ENCODE measurements around the gene IRAK3. TPM values are rescaled to one million over a fixed set of nuclear protein-coding genes. Genes with fewer than 3 reads are reported as not detected.

Gene IRAK3
- total RNA-seq, 4 donors from 2014 or later, result 4.3 to 7.8 (median 5.4) TPM

GRCh38 chr12:66247741-66248140 lies 58.7 kb downstream of the IRAK3 start:
- ATAC-seq (no peak), DNase-seq (no peak)
- Histone ChIP-seq H3K9me3 (no peaks in the 10 kb centered on the region), H3K4me3 (no peak overlapping the region), H3K4me1 (no peaks in the 10 kb centered on the region), H3K27me3 (no peaks in the 10 kb centered on the region), H3K36me3 (no peaks in the 10 kb centered on the region), H3K27ac (no peak overlapping the region)
- in situ Hi-C loops (cut with MboI; ENCODE audit: low sequenced_read_pairs in 4 of 4), result no loop called here
- intact Hi-C loops (cut with DNase I; ENCODE audit: low total_unique reads), result no loop called here
- TF ChIP-seq CTCF (IDR thresholded peaks at IDR 0.05 in 4 of 5, conservative IDR thresholded peaks at IDR 0.05 in 1 of 5), result no peak
- TF ChIP-seq POLR2A (IDR thresholded peaks at IDR 0.05), result no peak

- Histone ChIP-seq H3K9me3 (no peaks in the 10 kb centered on the region), H3K27me3 (no peaks in the 10 kb centered on the region), H3K36me3 (no peaks in the 10 kb centered on the region), H3K27ac (no peak overlapping the region), H3K4me3 (no peak overlapping the region), H3K4me1 (no peaks in the 10 kb centered on the region)
- in situ Hi-C loops (cut with MboI; ENCODE audit: low sequenced_read_pairs in 4 of 4), result loop anchor here in 1 of 4 donors (25.0 kb wide), 2 partner anchors 161 to 436 kb away; partner anchors contain the start of gene GRIP1
- no peak for ATAC-seq
- no peak for DNase-seq
- intact Hi-C loops (cut with DNase I; ENCODE audit: low total_unique reads), result no loop called here
- no peak for TF ChIP-seq POLR2A (IDR thresholded peaks at IDR 0.05)
- TF ChIP-seq CTCF (IDR thresholded peaks at IDR 0.05 in 4 of 5, conservative IDR thresholded peaks at IDR 0.05 in 1 of 5), result no peak
These were observed 62.0 kb downstream of the IRAK3 start for GRCh38 chr12:66251049-66251448.

GRCh38 chr12:66252771-66253170 lies 63.8 kb downstream of the IRAK3 start:
- H3K4me3 ChIP-seq, result no peak overlapping the region
- in situ Hi-C loops (cut with MboI; ENCODE audit: low sequenced_read_pairs in 4 of 4), result loop anchor here in 1 of 4 donors (25.0 kb wide), 2 partner anchors 160 to 435 kb away; partner anchors contain the start of gene GRIP1
- no peak for DNase-seq
- TF ChIP-seq CTCF (IDR thresholded peaks at IDR 0.05 in 4 of 5, conservative IDR thresholded peaks at IDR 0.05 in 1 of 5), result no peak
- TF ChIP-seq POLR2A (IDR thresholded peaks at IDR 0.05), result no peak
- intact Hi-C loops (cut with DNase I; ENCODE audit: low total_unique reads), result no loop called here
- H3K4me1 ChIP-seq, result no peaks in the 10 kb centered on the region
- no peak overlapping the region for H3K27ac ChIP-seq
- no peaks in the 10 kb centered on the region for H3K9me3 ChIP-seq
- no peaks in the 10 kb centered on the region for H3K36me3 ChIP-seq
- no peak for ATAC-seq
- no peaks in the 10 kb centered on the region for H3K27me3 ChIP-seq

DNA sequence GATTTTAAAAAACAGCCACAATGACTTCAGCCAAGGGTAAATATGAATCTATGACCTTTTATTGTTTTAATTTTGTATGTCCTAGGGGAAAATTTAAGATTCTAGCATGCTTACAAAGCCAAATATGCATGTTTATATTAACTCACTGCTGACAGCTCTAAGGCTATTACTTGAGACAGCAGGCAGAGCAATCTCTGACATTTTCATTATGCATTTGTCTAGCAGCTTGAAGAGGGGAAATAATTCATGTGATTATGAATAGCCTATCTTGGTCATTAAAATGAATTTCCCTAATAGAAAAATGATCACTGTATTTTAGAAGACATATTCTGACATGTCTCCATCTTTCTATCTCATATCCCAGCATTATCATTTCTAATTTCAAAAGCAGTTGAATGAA lies 66.7 kb downstream of the IRAK3 start:
- Histone ChIP-seq H3K4me3 (no peak overlapping the region), H3K27me3 (no peaks in the 10 kb centered on the region), H3K9me3 (no peaks in the 10 kb centered on the region), H3K27ac (no peak overlapping the region), H3K36me3 (no peaks in the 10 kb centered on the region), H3K4me1 (no peaks in the 10 kb centered on the region)
- ATAC-seq (no peak), DNase-seq (no peak)
- intact Hi-C loops (cut with DNase I; ENCODE audit: low total_unique reads) (no loop called here), in situ Hi-C loops (cut with MboI; ENCODE audit: low sequenced_read_pairs in 4 of 4) (loop anchor here in 1 of 4 donors (25.0 kb wide), 2 partner anchors 157 to 432 kb away; partner anchors contain the start of gene GRIP1)
- TF ChIP-seq POLR2A (IDR thresholded peaks at IDR 0.05), result no peak
- no peak for TF ChIP-seq CTCF (IDR thresholded peaks at IDR 0.05 in 4 of 5, conservative IDR thresholded peaks at IDR 0.05 in 1 of 5)

- Histone ChIP-seq H3K36me3 (no peaks in the 10 kb centered on the region), H3K27ac (no peak overlapping the region), H3K27me3 (no peaks in the 10 kb centered on the region), H3K9me3 (no peaks in the 10 kb centered on the region), H3K4me3 (no peak overlapping the region), H3K4me1 (no peaks in the 10 kb centered on the region)
- ATAC-seq, result no peak
- TF ChIP-seq CTCF (IDR thresholded peaks at IDR 0.05 in 4 of 5, conservative IDR thresholded peaks at IDR 0.05 in 1 of 5), result no peak
- TF ChIP-seq POLR2A (IDR thresholded peaks at IDR 0.05), result no peak
- in situ Hi-C loops (cut with MboI; ENCODE audit: low sequenced_read_pairs in 4 of 4) (loop anchor here in 1 of 4 donors (25.0 kb wide), 2 partner anchors 154 to 429 kb away; partner anchors contain the start of gene GRIP1), intact Hi-C loops (cut with DNase I; ENCODE audit: low total_unique reads) (no loop called here)
- no peak for DNase-seq
These were observed 69.0 kb downstream of the IRAK3 start for GRCh38 chr12:66258011-66258410.

All from gastrocnemius medialis (tissue), 4 donors.